ENCODE measurements around the gene MPC2. TPM values are rescaled to one million over a fixed set of nuclear protein-coding genes. Genes with fewer than 3 reads are reported as not detected.

MPC2 gene
- total RNA-seq, 1 experiment from 2014 or later, result 49.9 TPM

GRCh38 chr1:167911413-167911812 lies 25.5 kb downstream of the MPC2 start:
- H2AFZ ChIP-seq (ENCODE audit: low read depth, low read length, poor library complexity, severe bottlenecking), result no peak overlapping the region
- H3K9ac ChIP-seq (ENCODE audit: low read length), result no peak overlapping the region
- no peak for DNase-seq (ENCODE audit: low read depth, low spot score)
- ATAC-seq, result no peak
- H3K4me1 ChIP-seq (ENCODE audit: control insufficient read depth in 1 of 2, insufficient read depth in 2 of 2, low read length in 2 of 2), result no peaks in the 10 kb centered on the region
- ChIA-PET RAD21 (ENCODE audit: low non-redundant PET in 1 of 2, low total read pairs in 2 of 2, uncharacterized antibody in 2 of 2, unreplicated experiment in 2 of 2) (no interaction called here), CTCF (no interaction called here), POLR2A (no interaction called here)
- no peak overlapping the region for H3K27ac ChIP-seq (ENCODE audit: low read depth, low read length)
- no peak overlapping the region for H3K4me2 ChIP-seq (ENCODE audit: low read length)
- no peaks in the 10 kb centered on the region for H3K9me2 ChIP-seq (ENCODE audit: insufficient read depth)
- no TSS peak for BruUV-seq (replicated peaks)
- intact Hi-C loops (cut with micrococcal nuclease), result no loop called here
- no peaks in the 10 kb centered on the region for H4K20me1 ChIP-seq (ENCODE audit: insufficient read depth)
- H3K9me3 ChIP-seq (ENCODE audit: control insufficient read depth in 1 of 2, insufficient read depth in 1 of 2, low read depth in 1 of 2, low read length in 2 of 2), result no peaks in the 10 kb centered on the region
- no peak overlapping the region for H3K4me3 ChIP-seq (replicated peaks in 1 of 2; ENCODE audit: low read depth in 1 of 2, low read length in 2 of 2)
- TF ChIP-seq RAD21 (IDR thresholded peaks at IDR 0.05; ENCODE audit: low read depth) (no peak), ZFX (IDR thresholded peaks at IDR 0.05) (no peak), POLR2A (IDR thresholded peaks at IDR 0.05; ENCODE audit: borderline replicate concordance, extremely low read depth, insufficient read depth, insufficient read length) (no peak), ZNF274 (IDR thresholded peaks at IDR 0.05; ENCODE audit: low read depth, low read length) (no peak), JUND (IDR thresholded peaks at IDR 0.05) (no peak), CEBPB (IDR thresholded peaks at IDR 0.05; ENCODE audit: low read depth) (no peak)
- TF ChIP-seq, protein P1, sequence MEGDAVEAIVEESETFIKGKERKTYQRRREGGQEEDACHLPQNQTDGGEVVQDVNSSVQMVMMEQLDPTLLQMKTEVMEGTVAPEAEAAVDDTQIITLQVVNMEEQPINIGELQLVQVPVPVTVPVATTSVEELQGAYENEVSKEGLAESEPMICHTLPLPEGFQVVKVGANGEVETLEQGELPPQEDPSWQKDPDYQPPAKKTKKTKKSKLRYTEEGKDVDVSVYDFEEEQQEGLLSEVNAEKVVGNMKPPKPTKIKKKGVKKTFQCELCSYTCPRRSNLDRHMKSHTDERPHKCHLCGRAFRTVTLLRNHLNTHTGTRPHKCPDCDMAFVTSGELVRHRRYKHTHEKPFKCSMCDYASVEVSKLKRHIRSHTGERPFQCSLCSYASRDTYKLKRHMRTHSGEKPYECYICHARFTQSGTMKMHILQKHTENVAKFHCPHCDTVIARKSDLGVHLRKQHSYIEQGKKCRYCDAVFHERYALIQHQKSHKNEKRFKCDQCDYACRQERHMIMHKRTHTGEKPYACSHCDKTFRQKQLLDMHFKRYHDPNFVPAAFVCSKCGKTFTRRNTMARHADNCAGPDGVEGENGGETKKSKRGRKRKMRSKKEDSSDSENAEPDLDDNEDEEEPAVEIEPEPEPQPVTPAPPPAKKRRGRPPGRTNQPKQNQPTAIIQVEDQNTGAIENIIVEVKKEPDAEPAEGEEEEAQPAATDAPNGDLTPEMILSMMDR (IDR thresholded peaks at IDR 0.05 in 2 of 3, conservative IDR thresholded peaks at IDR 0.05 in 1 of 3; ENCODE audit: borderline replicate concordance in 1 of 3, insufficient read depth in 1 of 3, low read depth in 2 of 3, low read length in 2 of 3), result no peak
- TF ChIP-seq, protein P2, sequence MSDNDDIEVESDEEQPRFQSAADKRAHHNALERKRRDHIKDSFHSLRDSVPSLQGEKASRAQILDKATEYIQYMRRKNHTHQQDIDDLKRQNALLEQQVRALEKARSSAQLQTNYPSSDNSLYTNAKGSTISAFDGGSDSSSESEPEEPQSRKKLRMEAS (IDR thresholded peaks at IDR 0.05), result no peak
- TF ChIP-seq, protein P3, sequence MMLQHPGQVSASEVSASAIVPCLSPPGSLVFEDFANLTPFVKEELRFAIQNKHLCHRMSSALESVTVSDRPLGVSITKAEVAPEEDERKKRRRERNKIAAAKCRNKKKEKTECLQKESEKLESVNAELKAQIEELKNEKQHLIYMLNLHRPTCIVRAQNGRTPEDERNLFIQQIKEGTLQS (IDR thresholded peaks at IDR 0.05), result no peak
- no peaks in the 10 kb centered on the region for H3K36me3 ChIP-seq (ENCODE audit: control insufficient read depth in 1 of 2, insufficient read depth in 2 of 2, low read length in 2 of 2)
- no peaks in the 10 kb centered on the region for H3K79me2 ChIP-seq (ENCODE audit: insufficient read depth, low read length)
- no peaks in the 10 kb centered on the region for H3K27me3 ChIP-seq (ENCODE audit: insufficient read depth, low read length)

GRCh38 chr1:167910530-167910929 lies 26.3 kb downstream of the MPC2 start:
- H3K9me2 ChIP-seq (ENCODE audit: insufficient read depth), result no peaks in the 10 kb centered on the region
- no peak overlapping the region for H3K27ac ChIP-seq (ENCODE audit: low read depth, low read length)
- POLR2A ChIA-PET, result no interaction called here
- H3K79me2 ChIP-seq (ENCODE audit: insufficient read depth, low read length), result no peaks in the 10 kb centered on the region
- no peaks in the 10 kb centered on the region for H3K27me3 ChIP-seq (ENCODE audit: insufficient read depth, low read length)
- CTCF ChIA-PET, result no interaction called here
- H2AFZ ChIP-seq (ENCODE audit: low read depth, low read length, poor library complexity, severe bottlenecking), result no peak overlapping the region
- BruUV-seq (replicated peaks), result no TSS peak
- no peaks in the 10 kb centered on the region for H4K20me1 ChIP-seq (ENCODE audit: insufficient read depth)
- ATAC-seq (no peak), DNase-seq (ENCODE audit: low read depth, low spot score) (no peak)
- RAD21 ChIA-PET (ENCODE audit: low non-redundant PET in 1 of 2, low total read pairs in 2 of 2, uncharacterized antibody in 2 of 2, unreplicated experiment in 2 of 2), result no interaction called here
- H3K9ac ChIP-seq (ENCODE audit: low read length), result no peak overlapping the region
- H3K36me3 ChIP-seq (ENCODE audit: control insufficient read depth in 1 of 2, insufficient read depth in 2 of 2, low read length in 2 of 2), result no peaks in the 10 kb centered on the region
- no peak overlapping the region for H3K4me2 ChIP-seq (ENCODE audit: low read length)
- no peaks in the 10 kb centered on the region for H3K4me1 ChIP-seq (ENCODE audit: control insufficient read depth in 1 of 2, insufficient read depth in 2 of 2, low read length in 2 of 2)
- no peak for TF ChIP-seq SRF (IDR thresholded peaks at IDR 0.05; ENCODE audit: low read depth)
- H3K9me3 ChIP-seq (ENCODE audit: control insufficient read depth in 1 of 2, insufficient read depth in 1 of 2, low read depth in 1 of 2, low read length in 2 of 2), result no peaks in the 10 kb centered on the region
- H3K4me3 ChIP-seq (replicated peaks in 1 of 2; ENCODE audit: low read depth in 1 of 2, low read length in 2 of 2), result no peak overlapping the region
- intact Hi-C loops (cut with micrococcal nuclease), result no loop called here

All from HCT116 (cell line).